ENCODE results near the gene KIAA1671. TPM values are rescaled to one million over a fixed set of nuclear protein-coding genes. Genes with fewer than 3 reads are reported as not detected.

The KIAA1671 gene
- total RNA-seq, 1 experiment from 2014 or later, result 12.8 TPM

DNA sequence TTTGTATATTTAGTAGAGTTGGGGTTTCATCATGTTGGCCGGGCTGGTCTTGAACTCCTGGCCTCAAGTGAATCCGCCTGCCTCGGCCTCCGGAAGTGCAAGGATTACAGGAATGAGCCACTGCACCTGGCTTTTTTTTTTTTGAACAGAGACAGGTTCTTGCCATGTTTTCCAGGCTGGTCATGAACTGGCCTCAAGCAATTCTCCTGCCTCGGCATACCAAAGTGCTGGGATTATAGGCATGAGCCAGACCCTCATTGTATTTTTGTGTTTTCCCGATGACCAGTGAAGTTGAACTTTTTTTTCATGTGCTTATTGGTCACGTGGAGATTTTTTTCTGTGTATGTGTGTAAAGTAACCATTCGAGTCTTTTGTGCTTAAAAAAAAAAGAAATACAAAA, 48.2 kb downstream of the KIAA1671 start:
- intact Hi-C loops (cut with micrococcal nuclease; ENCODE audit: unreplicated experiment), result no loop called here
- no peaks in the 10 kb centered on the region for H3K27me3 ChIP-seq (replicated peaks; ENCODE audit: insufficient read depth, low read depth, low read length, poor library complexity)
- H3K4me3 ChIP-seq (ENCODE audit: low read depth, low read length, poor library complexity, severe bottlenecking), result no peak overlapping the region
- no peak for DNase-seq (ENCODE audit: low spot score)
- ChIA-PET CTCF (no interaction called here), POLR2A (ENCODE audit: low non-redundant PET) (no interaction called here)
- no TSS peak for BruUV-seq (replicated peaks)
- TF ChIP-seq, protein P1, sequence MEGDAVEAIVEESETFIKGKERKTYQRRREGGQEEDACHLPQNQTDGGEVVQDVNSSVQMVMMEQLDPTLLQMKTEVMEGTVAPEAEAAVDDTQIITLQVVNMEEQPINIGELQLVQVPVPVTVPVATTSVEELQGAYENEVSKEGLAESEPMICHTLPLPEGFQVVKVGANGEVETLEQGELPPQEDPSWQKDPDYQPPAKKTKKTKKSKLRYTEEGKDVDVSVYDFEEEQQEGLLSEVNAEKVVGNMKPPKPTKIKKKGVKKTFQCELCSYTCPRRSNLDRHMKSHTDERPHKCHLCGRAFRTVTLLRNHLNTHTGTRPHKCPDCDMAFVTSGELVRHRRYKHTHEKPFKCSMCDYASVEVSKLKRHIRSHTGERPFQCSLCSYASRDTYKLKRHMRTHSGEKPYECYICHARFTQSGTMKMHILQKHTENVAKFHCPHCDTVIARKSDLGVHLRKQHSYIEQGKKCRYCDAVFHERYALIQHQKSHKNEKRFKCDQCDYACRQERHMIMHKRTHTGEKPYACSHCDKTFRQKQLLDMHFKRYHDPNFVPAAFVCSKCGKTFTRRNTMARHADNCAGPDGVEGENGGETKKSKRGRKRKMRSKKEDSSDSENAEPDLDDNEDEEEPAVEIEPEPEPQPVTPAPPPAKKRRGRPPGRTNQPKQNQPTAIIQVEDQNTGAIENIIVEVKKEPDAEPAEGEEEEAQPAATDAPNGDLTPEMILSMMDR (conservative IDR thresholded peaks at IDR 0.05; ENCODE audit: low read depth, low read length), result no peak
- no peak for TF ChIP-seq EZH2 (IDR thresholded peaks at IDR 0.05; ENCODE audit: borderline replicate concordance, low read depth, low read length, poor library complexity, severe bottlenecking)
- H3K9me3 ChIP-seq (ENCODE audit: low read depth, low read length, poor library complexity, severe bottlenecking), result no peaks in the 10 kb centered on the region
- no peak overlapping the region for H3K27ac ChIP-seq (ENCODE audit: low read depth, low read length, poor library complexity, severe bottlenecking)
- peaks cover 12% of the 10 kb centered on the region for H3K4me1 ChIP-seq (ENCODE audit: insufficient read depth, low read length, poor library complexity, severe bottlenecking)
- no peaks in the 10 kb centered on the region for H3K36me3 ChIP-seq (ENCODE audit: insufficient read depth, low read length, poor library complexity, severe bottlenecking)

DNA sequence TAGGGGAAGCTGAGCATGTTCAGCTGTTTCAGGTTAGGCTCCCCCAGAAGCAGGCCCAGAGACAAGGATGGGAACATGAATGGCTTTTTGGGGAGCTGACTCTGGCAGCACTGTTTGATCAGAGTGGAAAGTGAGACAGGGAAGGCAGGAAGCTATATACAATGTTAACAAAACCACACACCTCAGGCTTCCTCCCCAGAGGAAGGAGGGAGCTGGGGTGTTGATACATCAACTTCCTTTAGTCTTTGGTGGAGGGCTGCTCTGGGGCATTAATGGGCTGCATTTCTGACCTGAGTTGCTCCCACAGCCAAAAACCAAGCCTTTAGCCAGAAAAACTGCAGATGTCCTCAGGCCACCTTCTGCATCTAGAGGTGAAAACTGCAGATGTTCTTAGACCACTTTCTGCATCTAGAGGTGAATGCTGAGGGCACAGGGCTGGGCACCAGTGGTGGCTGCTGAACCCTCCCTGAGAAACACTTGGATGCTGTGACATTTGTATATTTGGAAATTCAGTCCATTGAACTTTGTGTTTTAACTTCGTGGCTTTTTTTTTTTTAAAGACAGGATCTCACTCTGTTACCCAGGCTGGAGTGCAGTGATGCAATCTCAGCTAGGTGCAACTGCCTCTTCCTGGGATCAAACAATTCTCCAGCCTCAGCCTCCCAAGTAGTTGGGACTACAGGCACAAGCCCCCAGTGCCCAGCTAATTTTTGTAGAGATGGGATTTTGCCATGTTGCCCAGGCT, 49.9 kb downstream of the KIAA1671 start:
- BruUV-seq (replicated peaks), result no TSS peak
- no peaks in the 10 kb centered on the region for H3K36me3 ChIP-seq (ENCODE audit: insufficient read depth, low read length, poor library complexity, severe bottlenecking)
- no peaks in the 10 kb centered on the region for H3K9me3 ChIP-seq (ENCODE audit: low read depth, low read length, poor library complexity, severe bottlenecking)
- intact Hi-C loops (cut with micrococcal nuclease; ENCODE audit: unreplicated experiment), result no loop called here
- H3K27ac ChIP-seq (ENCODE audit: low read depth, low read length, poor library complexity, severe bottlenecking), result no peak overlapping the region
- no peak for DNase-seq (ENCODE audit: low spot score)
- ChIA-PET POLR2A (ENCODE audit: low non-redundant PET) (no interaction called here), CTCF (no interaction called here)
- TF ChIP-seq EZH2 (IDR thresholded peaks at IDR 0.05; ENCODE audit: borderline replicate concordance, low read depth, low read length, poor library complexity, severe bottlenecking), result no peak
- TF ChIP-seq, protein P1 (conservative IDR thresholded peaks at IDR 0.05; ENCODE audit: low read depth, low read length), result no peak
- no peaks in the 10 kb centered on the region for H3K4me1 ChIP-seq (ENCODE audit: insufficient read depth, low read length, poor library complexity, severe bottlenecking)
- no peak overlapping the region for H3K4me3 ChIP-seq (ENCODE audit: low read depth, low read length, poor library complexity, severe bottlenecking)
- H3K27me3 ChIP-seq (replicated peaks; ENCODE audit: insufficient read depth, low read depth, low read length, poor library complexity), result no peaks in the 10 kb centered on the region

DNA sequence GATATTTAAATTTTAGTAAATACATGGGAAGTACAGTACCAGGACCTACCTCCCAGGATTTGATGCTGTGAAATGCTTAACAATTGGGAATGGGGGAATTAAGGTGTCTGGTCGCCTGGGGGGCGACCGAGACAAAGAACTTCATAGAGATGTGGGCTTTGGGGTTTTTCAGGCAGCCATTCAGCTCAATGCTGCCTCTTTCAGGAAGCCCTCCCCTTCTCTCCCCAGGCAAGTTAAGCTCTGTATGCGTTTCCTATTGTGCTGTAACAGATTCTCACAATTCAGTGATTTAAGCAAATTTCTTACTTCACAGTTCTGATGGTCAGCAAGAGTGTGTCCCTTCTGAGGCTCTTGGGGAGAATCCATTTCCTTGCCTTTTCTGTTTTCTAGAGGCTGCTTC, 53.8 kb downstream of the KIAA1671 start:
- H3K4me3 ChIP-seq (ENCODE audit: low read depth, low read length, poor library complexity, severe bottlenecking), result no peak overlapping the region
- H3K9me3 ChIP-seq (ENCODE audit: low read depth, low read length, poor library complexity, severe bottlenecking), result no peaks in the 10 kb centered on the region
- no peak overlapping the region for H3K27ac ChIP-seq (ENCODE audit: low read depth, low read length, poor library complexity, severe bottlenecking)
- ChIA-PET CTCF (no interaction called here), POLR2A (ENCODE audit: low non-redundant PET) (no interaction called here)
- intact Hi-C loops (cut with micrococcal nuclease; ENCODE audit: unreplicated experiment), result no loop called here
- no peaks in the 10 kb centered on the region for H3K4me1 ChIP-seq (ENCODE audit: insufficient read depth, low read length, poor library complexity, severe bottlenecking)
- no peaks in the 10 kb centered on the region for H3K36me3 ChIP-seq (ENCODE audit: insufficient read depth, low read length, poor library complexity, severe bottlenecking)
- TF ChIP-seq, protein P1 (conservative IDR thresholded peaks at IDR 0.05; ENCODE audit: low read depth, low read length), result no peak
- no peak for TF ChIP-seq EZH2 (IDR thresholded peaks at IDR 0.05; ENCODE audit: borderline replicate concordance, low read depth, low read length, poor library complexity, severe bottlenecking)
- BruUV-seq (replicated peaks), result no TSS peak
- no peaks in the 10 kb centered on the region for H3K27me3 ChIP-seq (replicated peaks; ENCODE audit: insufficient read depth, low read depth, low read length, poor library complexity)
- no peak for DNase-seq (ENCODE audit: low spot score)

Measured in A673 (cell line).